Measurements from ENCODE around the gene ORMDL3. TPM values are rescaled to one million over a fixed set of nuclear protein-coding genes. Genes with fewer than 3 reads are reported as not detected.

ORMDL3 gene
- 45.6 and 76.0 TPM in 2 replicates for polyA plus RNA-seq (2011; rRNA removed)
- 70.8 and 138 TPM in 2 replicates for polyA minus RNA-seq (2011; rRNA and poly(A)+ RNA removed)

GRCh38 chr17:39927101-39927928 lies at the start of gene ORMDL3, which contains the start of gene LRRC3C:
Gene ORMDL3, minus strand, starts transcription at chr17:39927601. Its CDS starts 3,398 bp downstream, at chr17:39924203.
Gene LRRC3C, plus strand, starts transcription at chr17:39927732. Its CDS starts 13,792 bp downstream, at chr17:39941524.
- H3K4me3 ChIP-seq (ENCODE audit: low read depth, low read length) = peak within 1 kb of the TSS; percentile 83
- CTCF ChIA-PET = no interaction called here
- POLR2A ChIA-PET = interaction anchor here (0.7 to 1.0 kb wide), 2 partner anchors 53 to 521 kb away, joined by 4 to 5 read pairs; partner anchors contain the start of gene PSMD3
- DNase-seq (ENCODE audit: low read depth, low spot score) = peak; percentile 76
- H3K27ac ChIP-seq (ENCODE audit: low read depth, low read length) = peak within 1 kb of the TSS; percentile 96
- H3K27me3 ChIP-seq (ENCODE audit: control insufficient read depth, insufficient read depth, low read length) = no peaks in the 10 kb centered on the region
- H3K9me3 ChIP-seq (ENCODE audit: control insufficient read depth, insufficient read depth, low read length) = no peaks in the 10 kb centered on the region
- no peak for TF ChIP-seq CTCF (IDR thresholded peaks at IDR 0.05; ENCODE audit: low read depth, low read length)

GRCh38 chr17:39975801-39976200 lies 48.4 kb upstream of the ORMDL3 start:
- Histone ChIP-seq H3K27ac (ENCODE audit: low read depth, low read length) (no peak overlapping the region), H3K4me3 (ENCODE audit: low read depth, low read length) (no peak overlapping the region), H3K27me3 (ENCODE audit: control insufficient read depth, insufficient read depth, low read length) (peaks cover 1% of the 10 kb centered on the region), H3K9me3 (ENCODE audit: control insufficient read depth, insufficient read depth, low read length) (no peaks in the 10 kb centered on the region; the same call in 1 of the 2 replicates)
- DNase-seq (ENCODE audit: low read depth, low spot score) = no peak
- no peak for TF ChIP-seq CTCF (IDR thresholded peaks at IDR 0.05; ENCODE audit: low read depth, low read length)
- ChIA-PET CTCF (interaction anchor here (1.4 kb wide), 1 partner anchor 18 kb away, joined by 4 read pairs; no protein-coding TSS in a partner anchor), POLR2A (interaction anchor here (0.7 kb wide), 1 partner anchor 11 kb away, joined by 4 read pairs; no protein-coding TSS in a partner anchor)

- Histone ChIP-seq H3K27ac (ENCODE audit: low read depth, low read length) (no peak overlapping the region), H3K9me3 (ENCODE audit: control insufficient read depth, insufficient read depth, low read length) (no peaks in the 10 kb centered on the region), H3K4me3 (ENCODE audit: low read depth, low read length) (no peak overlapping the region), H3K27me3 (ENCODE audit: control insufficient read depth, insufficient read depth, low read length) (peaks cover 7% of the 10 kb centered on the region)
- CTCF ChIA-PET = no interaction called here
- POLR2A ChIA-PET = no interaction called here
- no peak for TF ChIP-seq CTCF (IDR thresholded peaks at IDR 0.05; ENCODE audit: low read depth, low read length)
- DNase-seq (ENCODE audit: low read depth, low spot score) = no peak
Measured at GRCh38 chr17:39974433-39974832, 47.0 kb upstream of the ORMDL3 start.

GRCh38 chr17:39973496-39973895 lies 46.1 kb upstream of the ORMDL3 start:
- CTCF ChIA-PET = no interaction called here
- POLR2A ChIA-PET = no interaction called here
- Histone ChIP-seq H3K9me3 (ENCODE audit: control insufficient read depth, insufficient read depth, low read length) (no peaks in the 10 kb centered on the region), H3K27me3 (ENCODE audit: control insufficient read depth, insufficient read depth, low read length) (peaks cover 10% of the 10 kb centered on the region), H3K27ac (ENCODE audit: low read depth, low read length) (no peak overlapping the region), H3K4me3 (ENCODE audit: low read depth, low read length) (no peak overlapping the region)
- no peak for DNase-seq (ENCODE audit: low read depth, low spot score)
- no peak for TF ChIP-seq CTCF (IDR thresholded peaks at IDR 0.05; ENCODE audit: low read depth, low read length)

GRCh38 chr17:39972271-39972670 lies 44.9 kb upstream of the ORMDL3 start:
- no peak for TF ChIP-seq CTCF (IDR thresholded peaks at IDR 0.05; ENCODE audit: low read depth, low read length)

More at GRCh38 chr17:39972271-39972670, 44.9 kb upstream of the ORMDL3 start:
- Histone ChIP-seq H3K4me3 (ENCODE audit: low read depth, low read length) (no peak overlapping the region), H3K9me3 (ENCODE audit: control insufficient read depth, insufficient read depth, low read length) (no peaks in the 10 kb centered on the region), H3K27me3 (ENCODE audit: control insufficient read depth, insufficient read depth, low read length) (peaks cover 10% of the 10 kb centered on the region), H3K27ac (ENCODE audit: low read depth, low read length) (no peak overlapping the region)
- POLR2A ChIA-PET = no interaction called here
- CTCF ChIA-PET = interaction anchor here (1.5 to 2.9 kb wide), 2 partner anchors 13 to 33 kb away, joined by 3 to 11 read pairs; no protein-coding TSS in a partner anchor
- DNase-seq (ENCODE audit: low read depth, low spot score) = no peak

Data from AG04450 (cell line).